Lower leg skin (tissue), 4 donors: ENCODE results near the gene HASPIN. TPM values are rescaled to one million over a fixed set of nuclear protein-coding genes. Genes with fewer than 3 reads are reported as not detected.

ENCODE experiments used
- DNase-seq, 2 donors: peaks; one replicate each; pipeline ENCODE4 v3.0.0-alpha.2; 2019; ENCODE audit warnings: low spot score in 2 of 2
- H3K4me3 ChIP-seq: fragments of 200-600 bp; sonication (generic); 2 replicates; pipeline ENCODE4 v1.5.1; 2017; ENCODE audit warnings: mild to moderate bottlenecking, low read depth; ENCODE audit not compliant: poor library complexity, severe bottlenecking
- CTCF ChIP-seq, 3 donors: fragments of 450-650 bp; IDR thresholded peaks; one replicate each; pipeline ENCODE4 v1.5.1; 2016; ENCODE audit warnings: antibody characterized with exemption in 3 of 3, mild to moderate bottlenecking in 3 of 3, moderate library complexity in 2 of 3
- POLR2A ChIP-seq, 2 donors: fragments of 450-650 bp; IDR thresholded peaks; one replicate each; pipeline ENCODE4 v1.6.1; 2016 to 2017; ENCODE audit warnings: antibody characterized with exemption in 2 of 2, mild to moderate bottlenecking in 1 of 2, moderate library complexity in 1 of 2
- WGBS, 2 donors: methylation state at CpG; one replicate each; pipeline ENCODE4 v1.1.5; 2018; 5-methylcytosine and 5-hydroxymethylcytosine counted together
- intact Hi-C: fragments of 100-400 bp; cut with DNase I; formaldehyde crosslinking; loops from one replicate; pipeline ENCODE4 v1.15.0; 2023; ENCODE audit warnings: low total_unique reads
- total RNA-seq, 4 donors: library from RNA; depleted of rRNA; stranded (reverse); fragments of >200 nt; gene quantifications; one replicate each; pipeline ENCODE4 v1.1.0, GENCODE V29; 2016

The HASPIN gene
- total RNA-seq, 4 donors from 2014 or later: 0.81 to 1.6 (median 1.4) TPM

- WGBS, 2 donors: 84 to 92% methylated on average over 9 of the region's 9 CpGs
- DNase-seq: no peak
- no peak overlapping the region for H3K4me3 ChIP-seq
- TF ChIP-seq POLR2A (IDR thresholded peaks at IDR 0.05) (no peak), CTCF (IDR thresholded peaks at IDR 0.05) (no peak)
- intact Hi-C loops: no loop called here
These were observed 44.6 kb downstream of the HASPIN start for GRCh38 chr17:3768341-3768740.

GRCh38 chr17:3768769-3769168 lies 45.1 kb downstream of the HASPIN start:
- 56 to 57% methylated on average over 8 of the region's 8 CpGs for WGBS, 2 donors
- TF ChIP-seq CTCF (IDR thresholded peaks at IDR 0.05) (no peak), POLR2A (IDR thresholded peaks at IDR 0.05) (no peak)
- no peak overlapping the region for H3K4me3 ChIP-seq
- intact Hi-C loops: no loop called here
- no peak for DNase-seq

- no peak overlapping the region for H3K4me3 ChIP-seq
- intact Hi-C loops: no loop called here
- no peak for TF ChIP-seq CTCF (IDR thresholded peaks at IDR 0.05)
- TF ChIP-seq POLR2A (IDR thresholded peaks at IDR 0.05): no peak
- WGBS, 2 donors: 67 to 79% methylated on average over 8 of the region's 8 CpGs
- no peak for DNase-seq
These were observed 46.8 kb downstream of the HASPIN start for GRCh38 chr17:3770466-3770865.

GRCh38 chr17:3771140-3771539 lies 47.4 kb downstream of the HASPIN start:
- H3K4me3 ChIP-seq: no peak overlapping the region
- 49 to 61% methylated on average over 16 of the region's 16 CpGs for whole genome bisulfite sequencing, 2 donors
- intact Hi-C loops: no loop called here
- no peak for TF ChIP-seq POLR2A (IDR thresholded peaks at IDR 0.05)
- no peak for TF ChIP-seq CTCF (IDR thresholded peaks at IDR 0.05)
- DNase-seq: no peak

GRCh38 chr17:3772764-3773163 lies 49.1 kb downstream of the HASPIN start:
- intact Hi-C loops: no loop called here
- no peak overlapping the region for H3K4me3 ChIP-seq
- WGBS, 2 donors: 73 to 83% methylated on average over 12 of the region's 12 CpGs
- no peak for DNase-seq
- no peak for TF ChIP-seq CTCF (IDR thresholded peaks at IDR 0.05)
- TF ChIP-seq POLR2A (IDR thresholded peaks at IDR 0.05): no peak

- 77 to 78% methylated on average over 5 of the region's 5 CpGs for WGBS, 2 donors
- TF ChIP-seq POLR2A (IDR thresholded peaks at IDR 0.05): no peak
- intact Hi-C loops: no loop called here
- H3K4me3 ChIP-seq: no peak overlapping the region
- DNase-seq: no peak
These were observed 49.8 kb downstream of the HASPIN start for GRCh38 chr17:3773511-3773910.
